ENCODE results near the gene SPSB4.

The SPSB4 gene

DNA sequence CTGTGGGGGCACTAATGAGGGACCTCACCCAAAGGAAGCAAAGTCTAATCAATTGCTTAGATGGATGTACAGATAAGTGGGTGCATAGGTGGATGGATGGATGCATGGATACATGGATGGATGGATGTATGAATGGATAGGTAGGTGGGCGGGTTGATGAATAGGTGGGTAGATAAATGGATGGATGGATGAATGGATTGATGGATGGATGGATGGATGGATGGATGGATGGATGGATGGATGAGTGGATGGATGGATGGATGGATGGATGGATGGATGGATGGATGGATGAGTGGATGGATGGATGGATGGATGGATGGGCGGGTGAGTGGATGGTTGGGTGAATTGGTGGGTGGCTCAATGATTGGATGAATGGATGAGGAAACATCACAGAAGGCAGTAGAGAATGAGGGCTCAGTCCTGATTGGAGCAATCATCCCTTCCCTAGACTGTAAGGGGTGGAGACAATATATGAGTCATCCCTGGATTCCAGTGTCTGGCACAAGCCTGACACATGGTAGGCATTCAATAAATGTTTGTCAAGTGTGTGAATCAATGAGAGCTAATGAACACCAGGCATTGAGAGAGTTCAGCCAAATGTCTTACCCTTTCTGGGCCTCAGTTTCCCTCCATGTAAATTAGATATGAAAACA lies 140.1 kb downstream of the SPSB4 start:
- Histone ChIP-seq H3K9me3 (ENCODE audit: control insufficient read depth, insufficient read depth, low read depth, low read length) (no peaks in the 10 kb centered on the region), H3K4me3 (ENCODE audit: low read depth, low read length) (no peak overlapping the region), H3K4me1 (ENCODE audit: control insufficient read depth, insufficient read depth, low read length) (no peaks in the 10 kb centered on the region), H3K27me3 (ENCODE audit: control insufficient read depth, insufficient read depth, low read length) (no peaks in the 10 kb centered on the region), H3K36me3 (ENCODE audit: control insufficient read depth, insufficient read depth, low read length) (no peaks in the 10 kb centered on the region), H3K27ac (ENCODE audit: low read depth, low read length) (no peak overlapping the region), H3K9ac (ENCODE audit: low read length) (no peak overlapping the region)

DNA sequence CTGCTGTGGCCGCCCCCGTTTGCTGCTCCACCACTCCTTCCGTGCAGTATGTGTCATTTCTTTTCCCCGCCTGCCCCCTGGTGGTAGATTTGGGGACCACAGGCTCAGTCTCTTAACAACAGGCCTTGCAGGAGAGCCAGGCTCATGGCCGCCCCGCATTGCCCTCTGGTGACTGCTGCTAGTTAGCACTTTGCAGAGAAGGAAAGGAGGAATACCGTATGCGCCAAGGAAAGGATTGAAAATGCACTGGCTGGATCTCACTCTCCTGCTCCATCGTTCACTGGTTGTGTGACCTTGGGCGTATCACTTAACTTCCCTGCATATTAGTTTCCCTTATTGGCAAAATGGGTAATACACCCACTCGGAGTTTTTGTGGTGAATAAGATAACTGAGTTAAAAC lies 141.2 kb downstream of the SPSB4 start:
- Histone ChIP-seq H3K4me1 (ENCODE audit: control insufficient read depth, insufficient read depth, low read length) (no peaks in the 10 kb centered on the region), H3K36me3 (ENCODE audit: control insufficient read depth, insufficient read depth, low read length) (no peaks in the 10 kb centered on the region), H3K4me3 (ENCODE audit: low read depth, low read length) (no peak overlapping the region), H3K27ac (ENCODE audit: low read depth, low read length) (no peak overlapping the region), H3K9me3 (ENCODE audit: control insufficient read depth, insufficient read depth, low read depth, low read length) (no peaks in the 10 kb centered on the region), H3K9ac (ENCODE audit: low read length) (no peak overlapping the region), H3K27me3 (ENCODE audit: control insufficient read depth, insufficient read depth, low read length) (no peaks in the 10 kb centered on the region)

DNA sequence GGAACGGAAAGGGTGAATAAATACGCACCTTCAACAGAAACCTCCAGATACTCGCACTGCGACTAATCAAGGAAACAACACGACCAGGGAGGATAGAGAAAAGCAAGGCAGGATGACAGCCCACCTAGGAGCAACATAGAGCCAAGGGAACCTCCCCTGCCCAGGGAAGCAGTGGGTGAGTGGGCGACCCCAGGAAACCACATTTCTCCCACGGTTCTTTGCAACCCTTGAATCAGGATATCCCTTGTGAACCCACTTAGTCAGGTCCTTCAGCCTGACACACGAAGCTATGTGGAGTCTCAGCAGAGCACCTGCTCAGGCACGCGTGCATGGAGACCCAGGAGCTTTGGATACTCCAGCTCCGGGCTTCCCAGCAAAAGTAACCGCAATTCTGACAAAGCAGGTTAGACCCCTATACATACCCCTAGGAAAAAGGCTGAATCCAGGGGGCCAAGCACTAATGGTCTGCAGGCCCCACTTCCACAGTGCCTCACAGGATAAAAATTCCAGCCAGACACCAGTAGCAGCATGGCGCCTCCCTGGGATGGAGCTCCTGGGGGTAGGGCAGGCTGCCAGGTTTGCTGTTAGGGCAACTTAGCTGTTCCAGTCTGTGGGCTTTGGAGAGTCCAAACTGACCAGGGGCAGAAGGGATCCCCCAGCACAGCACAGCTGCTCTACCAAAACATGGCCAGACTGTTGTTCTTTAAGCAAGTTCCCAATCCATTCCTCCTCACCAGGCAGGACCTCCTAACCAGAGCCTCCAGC lies 142.1 kb downstream of the SPSB4 start:
- no peaks in the 10 kb centered on the region for H3K4me1 ChIP-seq (ENCODE audit: control insufficient read depth, insufficient read depth, low read length)
- no peak overlapping the region for H3K4me3 ChIP-seq (ENCODE audit: low read depth, low read length)
- H3K36me3 ChIP-seq (ENCODE audit: control insufficient read depth, insufficient read depth, low read length), result no peaks in the 10 kb centered on the region
- no peak overlapping the region for H3K9ac ChIP-seq (ENCODE audit: low read length)
- H3K27ac ChIP-seq (ENCODE audit: low read depth, low read length), result no peak overlapping the region
- H3K27me3 ChIP-seq (ENCODE audit: control insufficient read depth, insufficient read depth, low read length), result no peaks in the 10 kb centered on the region
- H3K9me3 ChIP-seq (ENCODE audit: control insufficient read depth, insufficient read depth, low read depth, low read length), result no peaks in the 10 kb centered on the region

All from HUES6 (cell line).